NB4 (cell line): ENCODE data around the gene MXRA7.

ENCODE experiments used
- DNase-seq: peaks from one replicate; pipeline ENCODE4 v3.0.0; 2010; ENCODE audit warnings: low read depth
- H3K4me3 ChIP-seq: one replicate; pipeline ENCODE4 v1.5.1; 2011; ENCODE audit warnings: mild to moderate bottlenecking, low read depth, low read length, moderate library complexity
- MYC ChIP-seq: IDR thresholded peaks from 2 replicates; pipeline ENCODE4 v1.6.1; 2011; ENCODE audit warnings: low read depth, low read length
- POLR2A ChIP-seq: IDR thresholded peaks from 2 replicates; pipeline ENCODE4 v1.6.1; 2011; ENCODE audit warnings: mild to moderate bottlenecking; ENCODE audit not compliant: insufficient read length; ENCODE audit errors: extremely low read depth
- TF ChIP-seq, protein P1 (sequence below): IDR thresholded peaks from one replicate; pipeline ENCODE4 v1.5.1; 2012; ENCODE audit warnings: low read depth, low read length
- TF ChIP-seq, protein P2 (sequence below): IDR thresholded peaks from 2 replicates; pipeline ENCODE4 v1.6.1; 2011; ENCODE audit warnings: low read depth, low read length

MXRA7 gene

DNA sequence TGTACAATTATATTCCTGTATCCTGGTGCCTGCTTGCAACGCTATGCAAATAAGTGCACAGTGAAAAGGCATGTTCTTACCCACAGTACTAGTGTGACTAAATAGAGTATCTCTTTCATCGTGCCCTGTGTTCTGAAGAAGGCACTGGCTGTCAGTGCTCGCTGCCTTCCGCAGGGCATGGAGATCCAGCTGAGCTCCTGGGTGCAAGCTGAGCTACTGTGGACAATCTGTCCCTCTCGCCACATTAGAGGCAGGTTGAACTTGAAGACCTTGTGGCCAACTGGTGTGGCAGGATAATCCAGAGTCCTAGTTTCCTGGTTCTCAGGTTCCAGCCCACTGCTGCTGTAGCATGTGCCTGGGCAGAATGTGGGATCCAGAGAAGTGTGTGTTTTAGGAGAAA is 65.3 kb downstream of the MXRA7 start:
- no peak for DNase-seq
- H3K4me3 ChIP-seq = no peak overlapping the region
- TF ChIP-seq, protein P1, sequence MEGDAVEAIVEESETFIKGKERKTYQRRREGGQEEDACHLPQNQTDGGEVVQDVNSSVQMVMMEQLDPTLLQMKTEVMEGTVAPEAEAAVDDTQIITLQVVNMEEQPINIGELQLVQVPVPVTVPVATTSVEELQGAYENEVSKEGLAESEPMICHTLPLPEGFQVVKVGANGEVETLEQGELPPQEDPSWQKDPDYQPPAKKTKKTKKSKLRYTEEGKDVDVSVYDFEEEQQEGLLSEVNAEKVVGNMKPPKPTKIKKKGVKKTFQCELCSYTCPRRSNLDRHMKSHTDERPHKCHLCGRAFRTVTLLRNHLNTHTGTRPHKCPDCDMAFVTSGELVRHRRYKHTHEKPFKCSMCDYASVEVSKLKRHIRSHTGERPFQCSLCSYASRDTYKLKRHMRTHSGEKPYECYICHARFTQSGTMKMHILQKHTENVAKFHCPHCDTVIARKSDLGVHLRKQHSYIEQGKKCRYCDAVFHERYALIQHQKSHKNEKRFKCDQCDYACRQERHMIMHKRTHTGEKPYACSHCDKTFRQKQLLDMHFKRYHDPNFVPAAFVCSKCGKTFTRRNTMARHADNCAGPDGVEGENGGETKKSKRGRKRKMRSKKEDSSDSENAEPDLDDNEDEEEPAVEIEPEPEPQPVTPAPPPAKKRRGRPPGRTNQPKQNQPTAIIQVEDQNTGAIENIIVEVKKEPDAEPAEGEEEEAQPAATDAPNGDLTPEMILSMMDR = no peak
- TF ChIP-seq, protein P2, sequence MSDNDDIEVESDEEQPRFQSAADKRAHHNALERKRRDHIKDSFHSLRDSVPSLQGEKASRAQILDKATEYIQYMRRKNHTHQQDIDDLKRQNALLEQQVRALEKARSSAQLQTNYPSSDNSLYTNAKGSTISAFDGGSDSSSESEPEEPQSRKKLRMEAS = no peak
- no peak for TF ChIP-seq MYC
- TF ChIP-seq POLR2A = no peak

DNA sequence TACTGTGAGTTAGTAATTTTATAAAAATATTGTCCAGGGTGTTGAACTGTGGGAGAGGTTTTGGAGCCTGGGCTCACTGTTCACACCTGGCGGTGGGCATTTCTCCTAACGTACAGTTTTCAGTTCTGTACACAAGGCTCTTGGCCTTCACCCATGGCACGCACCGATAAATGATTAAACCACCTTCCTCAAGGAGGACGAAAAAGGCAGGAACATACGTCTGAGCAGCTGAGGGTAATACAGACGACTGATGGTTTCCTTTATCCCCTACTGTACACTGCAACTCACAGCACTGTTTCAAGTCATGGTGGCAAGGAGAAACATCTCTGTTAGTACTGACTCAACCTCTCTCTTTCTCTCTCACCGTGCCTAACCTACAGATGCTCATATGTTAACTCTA is 65.8 kb downstream of the MXRA7 start:
- no peak overlapping the region for H3K4me3 ChIP-seq
- TF ChIP-seq, protein P2 = no peak
- no peak for TF ChIP-seq POLR2A
- TF ChIP-seq MYC = no peak
- TF ChIP-seq, protein P1 = no peak
- no peak for DNase-seq

DNA sequence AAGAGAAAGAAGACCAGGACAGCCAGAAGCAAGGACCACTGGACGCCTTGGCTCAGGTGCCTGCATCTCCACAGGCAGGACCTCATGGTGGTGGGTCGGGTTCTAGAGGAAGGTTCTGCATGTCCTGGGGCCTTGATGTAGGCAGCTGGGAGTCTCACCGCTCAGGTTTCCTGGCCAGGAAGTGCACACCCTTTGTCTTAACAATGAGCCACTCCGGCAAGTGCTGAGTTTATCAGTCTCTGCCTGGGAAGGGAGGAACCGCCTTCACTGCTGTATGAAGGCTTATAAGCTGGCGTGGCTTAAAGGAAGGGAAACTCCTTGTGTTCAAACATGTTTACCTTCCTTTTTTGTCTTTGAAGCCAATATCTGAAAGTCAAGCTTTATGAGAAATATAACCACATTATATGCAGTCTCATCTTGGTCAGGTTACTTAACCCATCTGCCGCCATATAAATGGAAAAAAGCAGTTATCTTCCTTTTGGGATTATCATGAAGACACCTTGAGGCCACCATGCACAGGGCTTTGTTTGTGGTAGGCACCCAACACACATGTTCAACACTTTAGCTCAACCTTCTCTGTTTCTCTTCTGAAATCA is 67.1 kb downstream of the MXRA7 start, which contains the start of gene ST6GALNAC1:
Gene ST6GALNAC1, minus strand, starts transcription at position 205 of the 596 bp plus-strand sequence. Its CDS starts 119 bp downstream, at position 86.
- TF ChIP-seq POLR2A (no peak), MYC (no peak)
- TF ChIP-seq, protein P2 = no peak
- TF ChIP-seq, protein P1 = no peak
- no peak for DNase-seq
- no peak within 1 kb of the TSS for H3K4me3 ChIP-seq

DNA sequence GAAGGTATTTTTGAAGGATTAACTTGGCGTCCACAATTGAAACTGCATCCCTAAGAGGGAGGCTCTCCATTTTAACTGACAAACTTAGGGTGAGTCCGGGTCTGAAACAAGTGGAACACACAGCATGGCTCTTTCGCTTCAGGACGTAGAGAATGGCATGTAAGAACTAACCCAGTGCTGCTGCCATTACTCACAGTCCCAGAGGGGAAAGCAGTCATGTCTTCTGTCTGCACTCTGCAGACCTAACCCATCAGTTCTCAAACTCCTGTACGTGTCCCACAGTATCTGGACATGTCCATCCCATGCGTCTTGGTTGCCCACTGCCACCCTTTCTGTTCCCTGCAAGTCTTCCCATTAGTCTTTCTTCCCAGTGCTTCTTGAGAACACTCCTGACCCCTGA is 67.8 kb downstream of the MXRA7 start:
- TF ChIP-seq, protein P2 = no peak
- TF ChIP-seq MYC (no peak), POLR2A (no peak)
- TF ChIP-seq, protein P1 = no peak
- no peak overlapping the region for H3K4me3 ChIP-seq
- DNase-seq = no peak

DNA sequence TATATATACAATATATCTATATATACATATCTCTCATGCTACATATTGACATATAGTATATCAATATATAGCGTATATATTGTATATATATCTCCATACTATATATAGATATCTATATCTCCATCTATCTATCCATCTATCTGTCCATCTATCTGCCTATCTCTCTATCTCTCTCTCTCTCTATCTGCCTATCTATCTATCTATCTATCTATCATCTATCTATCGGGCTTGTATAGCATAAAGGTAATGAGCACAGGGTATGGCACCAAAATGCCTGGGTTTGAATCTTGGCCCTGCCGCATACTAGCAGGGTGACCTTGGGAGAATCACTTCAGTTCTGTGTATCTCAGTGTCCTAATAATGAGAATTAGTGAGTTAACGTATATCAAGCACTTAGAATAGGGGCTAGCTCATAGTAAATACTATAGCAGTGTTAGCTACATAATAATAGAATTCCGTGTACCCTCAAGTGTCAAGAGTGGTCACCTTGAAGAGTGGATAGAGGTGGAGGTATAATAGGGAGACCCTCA is 68.7 kb downstream of the MXRA7 start:
- no peak for DNase-seq
- no peak for TF ChIP-seq MYC
- TF ChIP-seq POLR2A = no peak
- TF ChIP-seq, protein P1 = no peak
- TF ChIP-seq, protein P2 = no peak

More for the DNA sequence above, 68.7 kb downstream of the MXRA7 start:
- H3K4me3 ChIP-seq = no peak overlapping the region
